Measurements from ENCODE around the gene LILRB5.
"Not testable (repeated sequence)": the region's sequence is repeated elsewhere in the genome, so short reads cannot be mapped to it uniquely, and the experiment has no call there.

The LILRB5 gene

DNA sequence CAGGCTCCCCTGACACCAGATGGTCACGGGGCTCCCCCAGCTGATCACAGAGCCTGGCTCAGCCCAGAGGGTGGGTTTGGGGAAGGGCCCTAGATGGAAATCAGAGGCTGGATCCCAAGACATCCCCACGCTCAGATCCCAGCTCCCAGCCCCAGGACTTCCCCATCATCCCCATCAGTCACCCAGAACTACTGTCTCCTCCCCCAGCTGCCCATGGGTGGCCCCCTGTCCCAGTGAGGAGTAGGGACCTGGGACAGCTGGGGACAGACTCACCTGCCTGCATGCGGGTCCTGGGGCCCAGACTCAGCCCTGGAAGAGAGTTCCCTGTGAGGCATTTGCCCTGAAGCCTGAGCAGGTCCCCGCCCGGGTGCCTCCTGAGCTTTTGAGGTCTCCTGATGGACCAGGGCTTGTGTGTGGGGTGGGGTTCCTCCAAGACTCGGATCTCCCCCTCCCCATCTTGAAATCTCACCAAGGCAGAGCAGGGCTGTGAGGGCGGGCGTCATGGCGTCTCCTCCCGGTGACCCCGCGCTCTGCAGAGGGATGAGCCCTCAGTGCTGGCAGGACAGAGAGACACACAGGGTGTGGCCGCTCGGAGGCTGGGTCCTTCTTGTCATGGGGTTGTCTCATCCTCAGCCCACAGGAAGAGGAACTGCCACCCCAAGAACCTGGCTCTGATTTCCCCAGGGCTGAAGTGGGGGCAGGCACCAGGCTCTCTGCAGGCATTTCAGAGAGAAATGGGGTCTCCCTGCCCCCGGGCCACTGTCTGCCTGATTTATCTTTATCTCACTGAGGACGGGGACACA is 34.4 kb downstream of the LILRB5 start, which contains the start of gene LILRB3:
Gene LILRB3 (minus strand): TSS at position 534 of the 803 bp plus-strand sequence. CDS start 31 bp downstream, at position 503.
- not testable (repeated sequence) for H3K36me3 ChIP-seq (ENCODE audit: control insufficient read depth, insufficient read depth, low read length); H3K9me3 ChIP-seq (ENCODE audit: control insufficient read depth, insufficient read depth, low read depth, low read length); H3K27me3 ChIP-seq (ENCODE audit: control insufficient read depth, insufficient read depth, low read length); H3K9ac ChIP-seq (ENCODE audit: low read length); H3K4me1 ChIP-seq (ENCODE audit: control insufficient read depth, insufficient read depth, low read length); H3K27ac ChIP-seq (ENCODE audit: low read depth, low read length); H3K4me3 ChIP-seq (ENCODE audit: low read depth, low read length)

GRCh38 chr19:54221947-54222346 is 35.1 kb downstream of the LILRB5 start:
- not testable (repeated sequence) for H3K9ac ChIP-seq (ENCODE audit: low read length); H3K36me3 ChIP-seq (ENCODE audit: control insufficient read depth, insufficient read depth, low read length); H3K4me1 ChIP-seq (ENCODE audit: control insufficient read depth, insufficient read depth, low read length); H3K4me3 ChIP-seq (ENCODE audit: low read depth, low read length); H3K27me3 ChIP-seq (ENCODE audit: control insufficient read depth, insufficient read depth, low read length); H3K27ac ChIP-seq (ENCODE audit: low read depth, low read length); H3K9me3 ChIP-seq (ENCODE audit: control insufficient read depth, insufficient read depth, low read depth, low read length)

GRCh38 chr19:54219702-54220101 is 37.4 kb downstream of the LILRB5 start:
- H3K36me3 ChIP-seq (ENCODE audit: control insufficient read depth, insufficient read depth, low read length); H3K27me3 ChIP-seq (ENCODE audit: control insufficient read depth, insufficient read depth, low read length); H3K4me1 ChIP-seq (ENCODE audit: control insufficient read depth, insufficient read depth, low read length); H3K9me3 ChIP-seq (ENCODE audit: control insufficient read depth, insufficient read depth, low read depth, low read length); H3K9ac ChIP-seq (ENCODE audit: low read length); H3K4me3 ChIP-seq (ENCODE audit: low read depth, low read length); H3K27ac ChIP-seq (ENCODE audit: low read depth, low read length): not testable (repeated sequence)

- peaks cover 2% of the 10 kb centered on the region; the same call in 1 of the 2 replicates for H3K9me3 ChIP-seq (ENCODE audit: control insufficient read depth, insufficient read depth, low read depth, low read length)
- no peaks in the 10 kb centered on the region for H3K36me3 ChIP-seq (ENCODE audit: control insufficient read depth, insufficient read depth, low read length)
- no peak overlapping the region for H3K9ac ChIP-seq (ENCODE audit: low read length)
- H3K4me3 ChIP-seq (ENCODE audit: low read depth, low read length), result no peak overlapping the region
- no peaks in the 10 kb centered on the region; the same call in 1 of the 2 replicates for H3K27me3 ChIP-seq (ENCODE audit: control insufficient read depth, insufficient read depth, low read length)
- H3K4me1 ChIP-seq (ENCODE audit: control insufficient read depth, insufficient read depth, low read length), result peaks cover 6% of the 10 kb centered on the region; the same call in 1 of the 2 replicates
- no peak overlapping the region for H3K27ac ChIP-seq (ENCODE audit: low read depth, low read length)
Observed at GRCh38 chr19:54218960-54219661, 38.0 kb downstream of the LILRB5 start.

- H3K36me3 ChIP-seq (ENCODE audit: control insufficient read depth, insufficient read depth, low read length), result no peaks in the 10 kb centered on the region
- peaks cover 2% of the 10 kb centered on the region; the same call in 1 of the 2 replicates for H3K9me3 ChIP-seq (ENCODE audit: control insufficient read depth, insufficient read depth, low read depth, low read length)
- H3K9ac ChIP-seq (ENCODE audit: low read length), result no peak overlapping the region
- H3K4me3 ChIP-seq (ENCODE audit: low read depth, low read length), result no peak overlapping the region
- H3K27ac ChIP-seq (ENCODE audit: low read depth, low read length), result no peak overlapping the region
- no peaks in the 10 kb centered on the region; the same call in 1 of the 2 replicates for H3K27me3 ChIP-seq (ENCODE audit: control insufficient read depth, insufficient read depth, low read length)
- peaks cover 6% of the 10 kb centered on the region; the same call in 1 of the 2 replicates for H3K4me1 ChIP-seq (ENCODE audit: control insufficient read depth, insufficient read depth, low read length)
Observed at GRCh38 chr19:54218259-54218658, 38.8 kb downstream of the LILRB5 start.

DNA sequence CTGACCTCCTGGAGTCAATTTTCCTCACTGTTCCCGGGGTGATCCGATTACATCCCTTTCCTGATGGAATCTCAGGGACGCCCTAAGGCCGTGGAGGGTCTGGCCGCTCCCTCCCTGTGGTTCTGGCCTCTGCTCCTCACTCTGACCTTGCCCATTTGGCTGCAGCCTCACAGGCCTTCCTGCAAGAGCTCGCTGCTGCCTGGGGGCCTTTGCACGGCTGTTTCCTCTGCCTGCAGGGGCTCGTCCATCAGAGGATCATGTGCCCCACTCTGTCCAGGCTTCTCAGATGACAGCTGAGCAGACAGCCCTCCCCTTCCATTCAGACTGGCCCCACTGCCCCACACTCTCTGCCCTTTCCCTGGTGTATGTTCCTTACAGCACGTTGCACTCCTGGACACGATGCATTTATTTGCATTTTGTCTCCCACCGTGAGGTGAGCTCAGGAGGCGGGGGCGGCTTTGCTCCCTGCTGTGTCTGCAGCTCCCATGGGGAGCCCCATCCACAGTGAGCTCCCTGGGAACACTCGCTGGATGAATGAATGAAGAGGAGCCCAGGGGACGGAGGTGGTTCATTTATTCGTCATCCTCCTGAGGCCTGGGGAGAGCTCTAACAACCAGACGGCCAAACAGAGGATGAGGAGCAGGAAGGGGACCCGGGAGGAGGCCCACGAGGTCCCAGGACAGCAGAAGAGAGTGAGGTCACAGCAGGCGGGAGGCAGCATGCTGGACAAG is 39.4 kb downstream of the LILRB5 start:
- H3K9me3 ChIP-seq (ENCODE audit: control insufficient read depth, insufficient read depth, low read depth, low read length); H3K36me3 ChIP-seq (ENCODE audit: control insufficient read depth, insufficient read depth, low read length); H3K27ac ChIP-seq (ENCODE audit: low read depth, low read length); H3K9ac ChIP-seq (ENCODE audit: low read length); H3K27me3 ChIP-seq (ENCODE audit: control insufficient read depth, insufficient read depth, low read length); H3K4me1 ChIP-seq (ENCODE audit: control insufficient read depth, insufficient read depth, low read length); H3K4me3 ChIP-seq (ENCODE audit: low read depth, low read length): not testable (repeated sequence)

- H3K36me3 ChIP-seq (ENCODE audit: control insufficient read depth, insufficient read depth, low read length), result no peaks in the 10 kb centered on the region
- H3K9ac ChIP-seq (ENCODE audit: low read length), result no peak overlapping the region
- no peak overlapping the region for H3K27ac ChIP-seq (ENCODE audit: low read depth, low read length)
- H3K4me1 ChIP-seq (ENCODE audit: control insufficient read depth, insufficient read depth, low read length), result peaks cover 6% of the 10 kb centered on the region; the same call in 1 of the 2 replicates
- H3K9me3 ChIP-seq (ENCODE audit: control insufficient read depth, insufficient read depth, low read depth, low read length), result peaks cover 2% of the 10 kb centered on the region; the same call in 1 of the 2 replicates
- no peaks in the 10 kb centered on the region for H3K27me3 ChIP-seq (ENCODE audit: control insufficient read depth, insufficient read depth, low read length)
- no peak overlapping the region for H3K4me3 ChIP-seq (ENCODE audit: low read depth, low read length)
Observed at GRCh38 chr19:54216869-54217268, 40.2 kb downstream of the LILRB5 start.

GRCh38 chr19:54214734-54215133 is 42.3 kb downstream of the LILRB5 start:
- not testable (repeated sequence) for H3K36me3 ChIP-seq (ENCODE audit: control insufficient read depth, insufficient read depth, low read length); H3K4me3 ChIP-seq (ENCODE audit: low read depth, low read length); H3K9ac ChIP-seq (ENCODE audit: low read length); H3K27ac ChIP-seq (ENCODE audit: low read depth, low read length); H3K9me3 ChIP-seq (ENCODE audit: control insufficient read depth, insufficient read depth, low read depth, low read length); H3K4me1 ChIP-seq (ENCODE audit: control insufficient read depth, insufficient read depth, low read length); H3K27me3 ChIP-seq (ENCODE audit: control insufficient read depth, insufficient read depth, low read length)

DNA sequence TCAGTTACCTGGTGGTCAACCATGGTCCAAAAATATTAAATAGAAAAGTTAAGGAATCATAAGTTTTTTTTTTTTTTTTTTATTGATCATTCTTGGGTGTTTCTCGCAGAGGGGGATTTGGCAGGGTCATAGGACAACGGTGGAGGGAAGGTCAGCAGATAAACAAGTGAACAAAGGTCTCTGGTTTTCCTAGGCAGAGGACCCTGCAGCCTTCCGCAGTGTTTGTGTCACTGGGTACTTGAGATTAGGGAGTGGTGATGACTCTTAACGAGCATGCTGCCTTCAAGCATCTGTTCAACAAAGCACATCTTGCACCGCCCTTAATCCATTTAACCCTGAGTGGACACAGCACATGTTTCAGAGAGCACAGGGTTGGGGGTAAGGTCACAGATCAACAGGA is 42.9 kb downstream of the LILRB5 start:
- not testable (repeated sequence) for H3K9ac ChIP-seq (ENCODE audit: low read length); H3K4me3 ChIP-seq (ENCODE audit: low read depth, low read length); H3K27ac ChIP-seq (ENCODE audit: low read depth, low read length); H3K9me3 ChIP-seq (ENCODE audit: control insufficient read depth, insufficient read depth, low read depth, low read length); H3K27me3 ChIP-seq (ENCODE audit: control insufficient read depth, insufficient read depth, low read length); H3K4me1 ChIP-seq (ENCODE audit: control insufficient read depth, insufficient read depth, low read length); H3K36me3 ChIP-seq (ENCODE audit: control insufficient read depth, insufficient read depth, low read length)

GRCh38 chr19:54211235-54211634 is 45.8 kb downstream of the LILRB5 start:
- H3K4me3 ChIP-seq (ENCODE audit: low read depth, low read length), result no peak overlapping the region
- H3K27me3 ChIP-seq (ENCODE audit: control insufficient read depth, insufficient read depth, low read length), result no peaks in the 10 kb centered on the region
- no peak overlapping the region for H3K27ac ChIP-seq (ENCODE audit: low read depth, low read length)
- H3K36me3 ChIP-seq (ENCODE audit: control insufficient read depth, insufficient read depth, low read length), result peaks cover 28% of the 10 kb centered on the region
- H3K9ac ChIP-seq (ENCODE audit: low read length), result no peak overlapping the region
- peaks cover 14% of the 10 kb centered on the region; the same call in 1 of the 2 replicates for H3K4me1 ChIP-seq (ENCODE audit: control insufficient read depth, insufficient read depth, low read length)
- H3K9me3 ChIP-seq (ENCODE audit: control insufficient read depth, insufficient read depth, low read depth, low read length), result peaks cover 2% of the 10 kb centered on the region; the same call in 1 of the 2 replicates
